B cell (primary cell): ENCODE results near the gene RSPRY1. TPM values are rescaled to one million over a fixed set of nuclear protein-coding genes. Genes with fewer than 3 reads are reported as not detected.

Experiments
- ATAC-seq: fragments of 200-7000 bp; cut with Tn5 transposase; one replicate; pipeline ENCODE4 v1.10.0; 2021; ENCODE audit warnings: low read depth, mild to moderate bottlenecking, moderate number of reproducible peaks, moderate library complexity
- CTCF ChIA-PET: fragments of 350-600 bp; sonication (Branson Sonifier 250); formaldehyde crosslinking; loops from one replicate; lab custom pipeline; 2021; ENCODE audit warnings: antibody characterized with exemption, inconsistent platforms; lab: Charles Lee
- POLR2A ChIA-PET: fragments of 350-600 bp; sonication (Branson Sonifier 250); formaldehyde crosslinking; loops from one replicate; lab custom pipeline; 2021; ENCODE audit warnings: antibody characterized with exemption; lab: Charles Lee
- DNase-seq: peaks from one replicate; pipeline ENCODE4 v3.0.0; 2013
- H2AFZ ChIP-seq: 2 replicates; pipeline ENCODE4 v1.6.1; 2012; ENCODE audit warnings: mild to moderate bottlenecking, low read depth, low read length; ENCODE audit not compliant: insufficient read depth, poor library complexity, severe bottlenecking
- H3K27ac ChIP-seq, 2 donors: 1 replicate in 1 of 2; 2 replicates in 1 of 2; pipeline ENCODE4 v1.5.1; 2012 to 2013; ENCODE audit warnings: low read length in 2 of 2, mild to moderate bottlenecking in 2 of 2, moderate library complexity in 1 of 2
- H3K27me3 ChIP-seq, 4 experiments: fragments of 200-600 bp in 1 of 4; sonication (generic) in 1 of 4; replicated peaks in 1 of 4; 1 replicate in 2 of 4; 2 replicates in 2 of 4; pipeline versions ENCODE4 v1.6.1 to v1.7.0; 2013 to 2016; ENCODE audit warnings: low read length in 3 of 4, mild to moderate bottlenecking in 2 of 4, mixed read lengths in 1 of 4, moderate library complexity in 1 of 4; ENCODE audit not compliant: insufficient read depth in 4 of 4, control insufficient read depth in 3 of 4; ENCODE audit errors: control extremely low read depth in 1 of 4
- H3K36me3 ChIP-seq, 2 experiments: replicated peaks in 1 of 2; 1 replicate in 1 of 2; 2 replicates in 1 of 2; pipeline versions ENCODE4 v1.6.1 to v1.7.1; 2013; ENCODE audit warnings: low read length in 1 of 2; ENCODE audit not compliant: insufficient read depth in 2 of 2, control insufficient read depth in 1 of 2; ENCODE audit errors: control extremely low read depth in 1 of 2, extremely low read depth in 1 of 2
- H3K4me1 ChIP-seq, 2 donors: fragments of 200-600 bp in 1 of 2; sonication (generic) in 1 of 2; 1 replicate in 1 of 2; 2 replicates in 1 of 2; pipeline versions ENCODE4 v1.5.1 to v1.6.1; 2013 to 2017; ENCODE audit warnings: low read length in 2 of 2; ENCODE audit not compliant: control insufficient read depth in 2 of 2, insufficient read depth in 2 of 2
- H3K4me2 ChIP-seq: replicated peaks from 2 replicates; pipeline ENCODE3; 2012; ENCODE audit warnings: mild to moderate bottlenecking, low read depth, low read length; ENCODE audit not compliant: poor library complexity, severe bottlenecking
- H3K4me3 ChIP-seq, 5 experiments: fragments of 200-600 bp in 1 of 5; sonication (generic) in 1 of 5; 1 replicate in 3 of 5; 2 replicates in 2 of 5; pipeline versions ENCODE4 v1.5.1 to v1.7.0; 2011 to 2016; ENCODE audit warnings: low read length in 4 of 5, mild to moderate bottlenecking in 4 of 5, low read depth in 2 of 5, control low read depth in 1 of 5, moderate library complexity in 1 of 5; ENCODE audit not compliant: insufficient read depth in 1 of 5; ENCODE audit errors: control extremely low read depth in 1 of 5, extremely low read depth in 1 of 5
- H3K79me2 ChIP-seq: fragments of 200-600 bp; sonication (generic); one replicate; pipeline ENCODE4 v1.6.0; 2016; ENCODE audit warnings: low read length; ENCODE audit not compliant: control insufficient read depth, insufficient read depth
- H3K9ac ChIP-seq: fragments of 200-600 bp; sonication (generic); 2 replicates; pipeline ENCODE4 v1.6.1; 2017; ENCODE audit warnings: mild to moderate bottlenecking, low read length, moderate library complexity
- H3K9me3 ChIP-seq, 3 donors: one replicate each; pipeline versions ENCODE4 v1.6.1 to v1.7.1; 2013; ENCODE audit warnings: low read length in 2 of 3; ENCODE audit not compliant: control insufficient read depth in 2 of 3, insufficient read depth in 1 of 3; ENCODE audit errors: control extremely low read depth in 1 of 3
- H4K20me1 ChIP-seq: 2 replicates; pipeline ENCODE4 v1.6.0; 2012; ENCODE audit warnings: mild to moderate bottlenecking, low read length; ENCODE audit not compliant: insufficient read depth, control insufficient read depth, poor library complexity, severe bottlenecking
- H3K27ac Mint-ChIP-seq: one replicate; pipeline ENCODE4 v1.8.0; 2021; ENCODE audit warnings: mixed read lengths
- H3K27me3 Mint-ChIP-seq: one replicate; pipeline ENCODE4 v1.8.0; 2021; ENCODE audit warnings: mixed read lengths
- H3K4me1 Mint-ChIP-seq: one replicate; pipeline ENCODE4 v1.8.0; 2021; ENCODE audit warnings: mixed read lengths
- H3K4me3 Mint-ChIP-seq: one replicate; pipeline ENCODE4 v1.8.0; 2021; ENCODE audit warnings: mixed read lengths
- H3K9me3 Mint-ChIP-seq: one replicate; pipeline ENCODE4 v1.8.0; 2022; ENCODE audit warnings: mixed read lengths; ENCODE audit not compliant: insufficient read depth
- CTCF ChIP-seq: fragments of 200-600 bp; IDR thresholded peaks from one replicate; pipeline ENCODE4 v1.8.0; 2022; ENCODE audit warnings: antibody characterized with exemption, mild to moderate bottlenecking
- EZH2 ChIP-seq: IDR thresholded peaks from 2 replicates; pipeline ENCODE4 v1.6.1; 2012; ENCODE audit warnings: borderline replicate concordance, low read depth, mild to moderate bottlenecking, moderate library complexity, low read length; ENCODE audit not compliant: insufficient read depth, poor library complexity, severe bottlenecking
- WGBS: methylation state at CpG from one replicate; pipeline ENCODE4 v1.1.5; 2013; ENCODE audit warnings: missing lambda C conversion rate; ENCODE audit not compliant: insufficient coverage; 5-methylcytosine and 5-hydroxymethylcytosine counted together
- intact Hi-C: fragments of 100-400 bp; cut with micrococcal nuclease; formaldehyde crosslinking; loops from one replicate; pipeline ENCODE4 v1.10.0; 2022
- polyA plus RNA-seq: library from polyadenylated mRNA; depleted of rRNA; stranded (reverse); fragments of >200 nt; gene quantifications from 2 replicates; pipeline ENCODE4 v1.2.3, GENCODE V29; 2012
- total RNA-seq, 2 donors: library from RNA; stranded (reverse); fragments of 120-200 nt in 1 of 2; gene quantifications; 1 replicate in 1 of 2; 2 replicates in 1 of 2; pipeline versions ENCODE4 v1.2.3 to v1.2.4, GENCODE V29; 2013 to 2022

RSPRY1 gene
- total and polyA plus RNA-seq, 2 donors (not counting 1 experiment from before 2014, with no cell fraction given) = 9.6 to 38.4 TPM

GRCh38 chr16:57255686-57256415 lies 69.7 kb downstream of the RSPRY1 start:
- H3K9ac ChIP-seq = no peak overlapping the region
- ATAC-seq (no peak), DNase-seq (no peak)
- H3K27ac ChIP-seq = no peak overlapping the region
- TF ChIP-seq EZH2 (no peak), CTCF (no peak)
- H3K4me3 ChIP-seq = no peak overlapping the region
- H3K4me3 Mint-ChIP-seq = no peak overlapping the region
- 100% methylated on average over 6 of the region's 10 CpGs for WGBS
- peaks cover 0 to 10% of the 10 kb centered on the region in 2 donors for H3K4me1 ChIP-seq
- H3K79me2 ChIP-seq = no peaks in the 10 kb centered on the region
- H3K27ac Mint-ChIP-seq = no peak overlapping the region
- intact Hi-C loops = no loop called here
- no peaks in the 10 kb centered on the region for H3K27me3 Mint-ChIP-seq
- ChIA-PET POLR2A (interaction anchor here (1.2 kb wide), 1 partner anchor 10 kb away, joined by 3 read pairs; no protein-coding TSS in a partner anchor), CTCF (interaction anchor here (1.6 kb wide), 1 partner anchor 25 kb away, joined by 7 read pairs; no protein-coding TSS in a partner anchor)
- H3K9me3 ChIP-seq = peaks cover 0 to 6% (median 0%) of the 10 kb centered on the region in 3 donors
- peaks cover 8 to 35% of the 10 kb centered on the region in 2 experiments for H3K36me3 ChIP-seq
- no peak overlapping the region for H3K4me2 ChIP-seq
- no peaks in the 10 kb centered on the region for H3K27me3 ChIP-seq
- H4K20me1 ChIP-seq = no peaks in the 10 kb centered on the region
- no peaks in the 10 kb centered on the region for H3K9me3 Mint-ChIP-seq
- H2AFZ ChIP-seq = no peak overlapping the region
- H3K4me1 Mint-ChIP-seq = peaks cover 6% of the 10 kb centered on the region
